Neutrophil (primary cell): ENCODE results near the gene VGLL1.

Source experiments
- H3K27ac ChIP-seq: fragments of 200-600 bp; sonication (generic); 2 replicates; pipeline ENCODE4 v1.5.1; 2016; ENCODE audit warnings: mild to moderate bottlenecking, moderate library complexity
- H3K27me3 ChIP-seq: fragments of 200-600 bp; sonication (generic); 2 replicates; pipeline ENCODE4 v1.6.0; 2016; ENCODE audit warnings: mild to moderate bottlenecking
- H3K36me3 ChIP-seq: fragments of 200-600 bp; sonication (generic); 2 replicates; pipeline ENCODE4 v1.5.1; 2017
- H3K4me1 ChIP-seq, 2 experiments: fragments of 200-600 bp in 1 of 2; sonication (generic) in 1 of 2; 1 replicate in 1 of 2; 2 replicates in 1 of 2; pipeline versions ENCODE4 v1.5.1 to v1.6.1; 2013 to 2016; ENCODE audit warnings: low read depth in 1 of 2, low read length in 1 of 2, mild to moderate bottlenecking in 1 of 2, moderate library complexity in 1 of 2; ENCODE audit not compliant: control insufficient read depth in 1 of 2, insufficient read depth in 1 of 2
- H3K4me3 ChIP-seq, 2 experiments: fragments of 200-600 bp in 1 of 2; sonication (generic) in 1 of 2; 1 replicate in 1 of 2; 2 replicates in 1 of 2; pipeline ENCODE4 v1.5.1; 2013 to 2016; ENCODE audit warnings: low read depth in 1 of 2, low read length in 1 of 2, mild to moderate bottlenecking in 1 of 2, moderate library complexity in 1 of 2
- H3K9me3 ChIP-seq: fragments of 200-600 bp; sonication (generic); 2 replicates; pipeline ENCODE4 v1.5.1; 2016
- CTCF ChIP-seq: fragments of 200-600 bp; sonication (generic); IDR thresholded peaks from 2 replicates; pipeline ENCODE4 v1.5.1; 2016; ENCODE audit warnings: antibody characterized with exemption

VGLL1 gene

GRCh38 chrX:136588036-136588435 lies 56.0 kb downstream of the VGLL1 start:
- peaks cover 10 to 14% of the 10 kb centered on the region in 2 experiments for H3K4me1 ChIP-seq
- no peak for TF ChIP-seq CTCF
- no peak overlapping the region for H3K4me3 ChIP-seq

GRCh38 chrX:136589966-136590365 lies 58.0 kb downstream of the VGLL1 start:
- peaks cover 10 to 14% of the 10 kb centered on the region in 2 experiments for H3K4me1 ChIP-seq
- no peak overlapping the region for H3K27ac ChIP-seq

More at GRCh38 chrX:136588036-136588435, 56.0 kb downstream of the VGLL1 start:
- Histone ChIP-seq H3K27me3 (no peaks in the 10 kb centered on the region), H3K27ac (no peak overlapping the region), H3K36me3 (no peaks in the 10 kb centered on the region), H3K9me3 (no peaks in the 10 kb centered on the region)

GRCh38 chrX:136597356-136597755 lies 65.3 kb downstream of the VGLL1 start:
- no peaks in the 10 kb centered on the region for H3K27me3 ChIP-seq
- H3K4me1 ChIP-seq: no peaks in the 10 kb centered on the region
- H3K9me3 ChIP-seq: no peaks in the 10 kb centered on the region
- no peaks in the 10 kb centered on the region for H3K36me3 ChIP-seq
- H3K4me3 ChIP-seq: no peak overlapping the region
- TF ChIP-seq CTCF: no peak
- no peak overlapping the region for H3K27ac ChIP-seq

More at GRCh38 chrX:136589966-136590365, 58.0 kb downstream of the VGLL1 start:
- Histone ChIP-seq H3K9me3 (no peaks in the 10 kb centered on the region), H3K36me3 (no peaks in the 10 kb centered on the region), H3K27me3 (no peaks in the 10 kb centered on the region), H3K4me3 (no peak overlapping the region)
- no peak for TF ChIP-seq CTCF

DNA sequence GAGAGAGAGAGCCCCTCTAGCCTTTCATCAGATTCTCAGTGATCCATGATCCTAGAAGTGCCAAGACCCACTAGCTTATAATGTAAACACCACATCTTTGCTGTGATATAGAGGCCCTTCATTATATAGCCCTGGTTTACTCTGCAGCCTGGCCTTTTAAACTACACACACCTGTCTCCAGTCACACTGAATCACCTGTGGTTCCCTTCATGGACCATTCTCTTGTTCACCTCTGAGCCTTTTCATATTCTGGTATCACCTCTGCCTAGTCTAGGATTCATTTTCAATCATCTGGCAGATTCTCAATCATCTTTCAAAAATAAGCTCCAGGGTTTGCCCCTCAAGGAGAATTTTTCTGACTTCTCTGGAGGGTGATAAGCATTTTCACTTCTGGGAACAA lies 65.9 kb downstream of the VGLL1 start:
- H3K27ac ChIP-seq: no peak overlapping the region
- TF ChIP-seq CTCF: no peak
- H3K4me3 ChIP-seq: no peak overlapping the region
- H3K9me3 ChIP-seq: no peaks in the 10 kb centered on the region
- no peaks in the 10 kb centered on the region for H3K27me3 ChIP-seq
- H3K4me1 ChIP-seq: peaks cover 0 to under 1% of the 10 kb centered on the region in 2 experiments
- no peaks in the 10 kb centered on the region for H3K36me3 ChIP-seq

DNA sequence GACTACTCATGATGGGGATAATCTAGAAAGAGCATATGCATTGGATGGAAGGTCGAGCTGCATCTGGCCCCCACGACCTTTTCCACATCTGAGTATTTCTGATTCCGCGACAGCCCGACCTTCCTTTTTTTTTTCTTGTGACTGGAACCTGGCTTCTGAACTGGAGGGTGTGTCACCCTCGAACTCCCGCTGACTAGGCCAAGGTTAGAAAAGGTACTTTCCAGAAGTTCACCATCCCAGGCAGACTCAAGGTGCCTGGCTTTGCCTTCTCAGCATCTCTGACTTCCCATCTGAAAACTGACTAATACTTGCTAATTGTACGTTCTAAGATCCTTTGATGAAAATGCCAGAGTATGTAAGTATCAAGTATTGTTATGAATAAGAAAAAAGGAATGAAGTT lies 66.6 kb downstream of the VGLL1 start:
- H3K4me1 ChIP-seq: peaks cover 6 to 7% of the 10 kb centered on the region in 2 experiments
- no peaks in the 10 kb centered on the region for H3K36me3 ChIP-seq
- no peak overlapping the region for H3K4me3 ChIP-seq
- H3K9me3 ChIP-seq: no peaks in the 10 kb centered on the region
- TF ChIP-seq CTCF: no peak
- H3K27ac ChIP-seq: no peak overlapping the region
- no peaks in the 10 kb centered on the region for H3K27me3 ChIP-seq

DNA sequence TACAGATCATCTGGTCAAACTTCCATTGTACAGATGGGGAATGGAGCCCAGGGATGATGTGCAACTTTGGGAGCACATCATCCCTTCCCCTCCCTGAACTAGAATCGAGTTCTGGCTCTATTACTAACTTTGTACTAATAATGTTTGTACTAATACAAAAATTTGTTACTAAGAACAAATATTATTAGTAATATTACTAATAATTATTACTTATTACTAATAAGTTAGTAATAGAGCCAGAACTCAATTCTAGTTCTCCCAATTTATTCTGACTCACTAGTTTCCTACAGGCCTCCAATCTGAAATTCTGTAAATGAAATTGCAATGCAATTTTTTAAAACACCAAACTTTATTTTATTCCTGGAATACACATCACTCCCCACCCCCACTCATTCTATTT lies 68.0 kb downstream of the VGLL1 start:
- Histone ChIP-seq H3K9me3 (no peaks in the 10 kb centered on the region), H3K36me3 (no peaks in the 10 kb centered on the region), H3K4me1 (peaks cover 15 to 21% of the 10 kb centered on the region in 2 experiments), H3K4me3 (no peak overlapping the region), H3K27me3 (no peaks in the 10 kb centered on the region), H3K27ac (no peak overlapping the region)
- TF ChIP-seq CTCF: no peak
